GM12878 (cell line): ENCODE measurements around the gene RHOT1.

Source experiments
- ATF7 ChIP-seq: fragments of 450-650 bp; IDR thresholded peaks from 2 replicates; pipeline ENCODE4 v1.6.1; 2016; ENCODE audit warnings: low read depth, mild to moderate bottlenecking
- EP300 ChIP-seq, 2 experiments: fragments of 150-350 bp in 1 of 2; IDR thresholded peaks; 2 replicates each; pipeline ENCODE4 v1.6.1; 2011 to 2012; ENCODE audit warnings: low read depth in 2 of 2, low read length in 2 of 2, borderline replicate concordance in 1 of 2, improper control_type of control experiment in 1 of 2, inconsistent platforms in 1 of 2; ENCODE audit not compliant: control insufficient read depth in 1 of 2
- GABPA ChIP-seq: IDR thresholded peaks from 2 replicates; pipeline ENCODE4 v1.6.1; 2014; ENCODE audit warnings: antibody characterized with exemption, low read depth, mild to moderate bottlenecking, inconsistent platforms
- KDM1A ChIP-seq: fragments of 200-600 bp; sonication (generic); IDR thresholded peaks from 2 replicates; pipeline ENCODE4 v1.6.1; 2016; ENCODE audit warnings: borderline replicate concordance
- POLR2A ChIP-seq: IDR thresholded peaks from 2 replicates; pipeline ENCODE4 v1.6.1; 2011; ENCODE audit warnings: low read depth, mild to moderate bottlenecking, low read length
- POLR2AphosphoS5 ChIP-seq: IDR thresholded peaks from 2 replicates; pipeline ENCODE4 v1.6.1; 2011; ENCODE audit warnings: mild to moderate bottlenecking, low read length, inconsistent platforms
- RBBP5 ChIP-seq: fragments of 200-600 bp; sonication (generic); conservative IDR thresholded peaks from 2 replicates; pipeline ENCODE4 v1.6.1; 2016
- SREBF2 ChIP-seq: IDR thresholded peaks from 2 replicates; pipeline ENCODE4 v1.6.1; 2012; ENCODE audit warnings: mild to moderate bottlenecking, low read length
- YY1 ChIP-seq: IDR thresholded peaks from 2 replicates; pipeline ENCODE4 v1.6.1; 2011; ENCODE audit warnings: low read depth, mild to moderate bottlenecking, low read length
- TF ChIP-seq, protein P1 (sequence below), 3 experiments: IDR thresholded peaks in 2 of 3; conservative IDR thresholded peaks in 1 of 3; 2 replicates each; pipeline ENCODE4 v1.5.1; 2011; ENCODE audit warnings: low read depth in 3 of 3, low read length in 3 of 3, mild to moderate bottlenecking in 3 of 3, control low read depth in 2 of 3, moderate library complexity in 2 of 3, inconsistent platforms in 1 of 3, mixed read lengths in 1 of 3; ENCODE audit not compliant: control insufficient read depth in 2 of 3, insufficient read depth in 1 of 3; ENCODE audit errors: extremely low read depth in 1 of 3
- TF ChIP-seq, protein P2 (sequence below): fragments of 450-650 bp; conservative IDR thresholded peaks from 2 replicates; pipeline ENCODE4 v1.6.1; 2017; ENCODE audit warnings: mild to moderate bottlenecking, moderate library complexity

DNA sequence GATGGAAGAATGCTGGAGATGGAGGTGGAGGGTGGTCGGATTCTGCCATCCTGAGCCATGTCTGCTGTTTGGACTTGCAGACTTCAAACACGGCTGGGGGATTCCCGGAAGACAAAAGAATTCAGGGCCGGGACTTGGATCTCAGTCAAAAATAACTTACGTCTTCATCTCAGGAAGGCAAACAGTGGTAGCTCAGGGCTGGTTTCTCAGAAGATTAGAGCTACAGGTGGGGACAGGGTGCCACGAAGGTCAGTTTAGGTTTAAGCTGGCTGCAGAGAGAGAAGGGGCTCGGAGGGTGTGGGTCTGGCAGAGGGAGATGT is 119.1 kb downstream of the RHOT1 start:
- TF ChIP-seq, protein P1, sequence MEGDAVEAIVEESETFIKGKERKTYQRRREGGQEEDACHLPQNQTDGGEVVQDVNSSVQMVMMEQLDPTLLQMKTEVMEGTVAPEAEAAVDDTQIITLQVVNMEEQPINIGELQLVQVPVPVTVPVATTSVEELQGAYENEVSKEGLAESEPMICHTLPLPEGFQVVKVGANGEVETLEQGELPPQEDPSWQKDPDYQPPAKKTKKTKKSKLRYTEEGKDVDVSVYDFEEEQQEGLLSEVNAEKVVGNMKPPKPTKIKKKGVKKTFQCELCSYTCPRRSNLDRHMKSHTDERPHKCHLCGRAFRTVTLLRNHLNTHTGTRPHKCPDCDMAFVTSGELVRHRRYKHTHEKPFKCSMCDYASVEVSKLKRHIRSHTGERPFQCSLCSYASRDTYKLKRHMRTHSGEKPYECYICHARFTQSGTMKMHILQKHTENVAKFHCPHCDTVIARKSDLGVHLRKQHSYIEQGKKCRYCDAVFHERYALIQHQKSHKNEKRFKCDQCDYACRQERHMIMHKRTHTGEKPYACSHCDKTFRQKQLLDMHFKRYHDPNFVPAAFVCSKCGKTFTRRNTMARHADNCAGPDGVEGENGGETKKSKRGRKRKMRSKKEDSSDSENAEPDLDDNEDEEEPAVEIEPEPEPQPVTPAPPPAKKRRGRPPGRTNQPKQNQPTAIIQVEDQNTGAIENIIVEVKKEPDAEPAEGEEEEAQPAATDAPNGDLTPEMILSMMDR (IDR thresholded peaks at IDR 0.05 in 2 of 3, conservative IDR thresholded peaks at IDR 0.05 in 1 of 3; ENCODE audit: control insufficient read depth in 2 of 3, extremely low read depth in 1 of 3, insufficient read depth in 1 of 3, low read depth in 3 of 3, low read length in 3 of 3), result no peak
- TF ChIP-seq EP300 (IDR thresholded peaks at IDR 0.05; ENCODE audit: borderline replicate concordance in 1 of 2, control insufficient read depth in 1 of 2, low read depth in 2 of 2, low read length in 2 of 2) (no peak), RBBP5 (no peak), GABPA (no peak), POLR2A (no peak), YY1 (no peak), KDM1A (no peak), SREBF2 (no peak), ATF7 (no peak), POLR2AphosphoS5 (no peak)
- TF ChIP-seq, protein P2, sequence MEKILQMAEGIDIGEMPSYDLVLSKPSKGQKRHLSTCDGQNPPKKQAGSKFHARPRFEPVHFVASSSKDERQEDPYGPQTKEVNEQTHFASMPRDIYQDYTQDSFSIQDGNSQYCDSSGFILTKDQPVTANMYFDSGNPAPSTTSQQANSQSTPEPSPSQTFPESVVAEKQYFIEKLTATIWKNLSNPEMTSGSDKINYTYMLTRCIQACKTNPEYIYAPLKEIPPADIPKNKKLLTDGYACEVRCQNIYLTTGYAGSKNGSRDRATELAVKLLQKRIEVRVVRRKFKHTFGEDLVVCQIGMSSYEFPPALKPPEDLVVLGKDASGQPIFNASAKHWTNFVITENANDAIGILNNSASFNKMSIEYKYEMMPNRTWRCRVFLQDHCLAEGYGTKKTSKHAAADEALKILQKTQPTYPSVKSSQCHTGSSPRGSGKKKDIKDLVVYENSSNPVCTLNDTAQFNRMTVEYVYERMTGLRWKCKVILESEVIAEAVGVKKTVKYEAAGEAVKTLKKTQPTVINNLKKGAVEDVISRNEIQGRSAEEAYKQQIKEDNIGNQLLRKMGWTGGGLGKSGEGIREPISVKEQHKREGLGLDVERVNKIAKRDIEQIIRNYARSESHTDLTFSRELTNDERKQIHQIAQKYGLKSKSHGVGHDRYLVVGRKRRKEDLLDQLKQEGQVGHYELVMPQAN, result no peak
